Mucosa of rectum (tissue), 2 donors: ENCODE measurements around the gene EIF3J.
"Not testable (repeated sequence)": the region's sequence is repeated elsewhere in the genome, so short reads cannot be mapped to it uniquely, and the experiment has no call there.

Experiments used
- H3K27ac ChIP-seq, 2 donors: one replicate each; pipeline ENCODE4 v1.7.0; 2013; ENCODE audit warnings: inconsistent platforms in 2 of 2, low read depth in 2 of 2, low read length in 2 of 2
- H3K27me3 ChIP-seq, 2 donors: one replicate each; pipeline ENCODE4 v1.7.0; 2013; ENCODE audit warnings: low read length in 2 of 2; ENCODE audit not compliant: control insufficient read depth in 2 of 2, insufficient read depth in 2 of 2
- H3K36me3 ChIP-seq, 2 donors: one replicate each; pipeline ENCODE4 v1.7.0; 2013; ENCODE audit warnings: low read length in 2 of 2; ENCODE audit not compliant: control insufficient read depth in 2 of 2, insufficient read depth in 2 of 2
- H3K4me1 ChIP-seq, 2 donors: one replicate each; pipeline ENCODE4 v1.7.0; 2013; ENCODE audit warnings: low read length in 2 of 2, mild to moderate bottlenecking in 1 of 2; ENCODE audit not compliant: control insufficient read depth in 2 of 2, insufficient read depth in 2 of 2
- H3K4me3 ChIP-seq, 2 donors: one replicate each; pipeline ENCODE4 v1.7.0; 2013; ENCODE audit warnings: low read length in 2 of 2
- H3K9ac ChIP-seq, 2 donors: one replicate each; pipeline ENCODE4 v1.7.0; 2013; ENCODE audit warnings: low read length in 2 of 2, low read depth in 1 of 2, mild to moderate bottlenecking in 1 of 2
- H3K9me3 ChIP-seq, 2 donors: one replicate each; pipeline ENCODE4 v1.7.0; 2013; ENCODE audit warnings: low read length in 2 of 2; ENCODE audit not compliant: control insufficient read depth in 2 of 2
- donor health status: healthy.
- donor health status: Normal muscosa, but diverticular disease.

EIF3J gene

GRCh38 chr15:44541282-44541958 is 4.5 kb downstream of the EIF3J start:
- H3K27me3 ChIP-seq: no peaks in the 10 kb centered on the region
- H3K9ac ChIP-seq: no peak overlapping the region
- H3K4me3 ChIP-seq: no peak overlapping the region
- H3K27ac ChIP-seq: no peak overlapping the region
- H3K9me3 ChIP-seq: no peaks in the 10 kb centered on the region
- H3K36me3 ChIP-seq: peaks cover 0 to 5% of the 10 kb centered on the region in 2 donors
- H3K4me1 ChIP-seq: peaks cover 4 to 13% of the 10 kb centered on the region in 2 donors

- Histone ChIP-seq H3K27me3 (no peaks in the 10 kb centered on the region), H3K4me3 (no peak overlapping the region), H3K9me3 (no peaks in the 10 kb centered on the region), H3K36me3 (peaks cover 0 to 5% of the 10 kb centered on the region in 2 donors), H3K27ac (no peak overlapping the region), H3K4me1 (peaks cover 4 to 13% of the 10 kb centered on the region in 2 donors), H3K9ac (no peak overlapping the region)
Measured at GRCh38 chr15:44542596-44542995, 5.6 kb downstream of the EIF3J start.

- not testable (repeated sequence) for H3K4me1 ChIP-seq, H3K27me3 ChIP-seq, H3K9me3 ChIP-seq, H3K9ac ChIP-seq, H3K27ac ChIP-seq, H3K4me3 ChIP-seq, H3K36me3 ChIP-seq
Measured at GRCh38 chr15:44544745-44545144, 7.8 kb downstream of the EIF3J start.

GRCh38 chr15:44545913-44546802 is 9.2 kb downstream of the EIF3J start:
- Histone ChIP-seq H3K27me3 (no peaks in the 10 kb centered on the region), H3K27ac (no peak overlapping the region), H3K9ac (no peak overlapping the region), H3K9me3 (no peaks in the 10 kb centered on the region), H3K36me3 (peaks cover 0 to 8% of the 10 kb centered on the region in 2 donors), H3K4me3 (no peak overlapping the region), H3K4me1 (peaks cover 0 to 4% of the 10 kb centered on the region in 2 donors)

GRCh38 chr15:44549152-44549551 is 12.2 kb downstream of the EIF3J start:
- not testable (repeated sequence) for H3K4me3 ChIP-seq, H3K9ac ChIP-seq, H3K4me1 ChIP-seq, H3K9me3 ChIP-seq, H3K27me3 ChIP-seq, H3K27ac ChIP-seq
- peaks cover 5 to 28% of the 10 kb centered on the region in 2 donors for H3K36me3 ChIP-seq

GRCh38 chr15:44550256-44550655 is 13.3 kb downstream of the EIF3J start:
- Histone ChIP-seq H3K27me3 (no peaks in the 10 kb centered on the region), H3K9ac (no peak overlapping the region), H3K27ac (no peak overlapping the region), H3K4me3 (no peak overlapping the region), H3K4me1 (no peaks in the 10 kb centered on the region), H3K9me3 (no peaks in the 10 kb centered on the region), H3K36me3 (peaks cover 15 to 34% of the 10 kb centered on the region in 2 donors)

- no peak overlapping the region for H3K27ac ChIP-seq
Measured at GRCh38 chr15:44550734-44551133, 13.8 kb downstream of the EIF3J start.

GRCh38 chr15:44554934-44555723 is 18.2 kb downstream of the EIF3J start:
- no peaks in the 10 kb centered on the region for H3K27me3 ChIP-seq
- no peaks in the 10 kb centered on the region for H3K4me1 ChIP-seq
- no peak overlapping the region for H3K27ac ChIP-seq
- no peak overlapping the region for H3K9ac ChIP-seq
- no peak overlapping the region for H3K4me3 ChIP-seq
- H3K9me3 ChIP-seq: no peaks in the 10 kb centered on the region
- peaks cover 46 to 64% of the 10 kb centered on the region in 2 donors for H3K36me3 ChIP-seq

More at GRCh38 chr15:44550734-44551133, 13.8 kb downstream of the EIF3J start:
- peaks cover 19 to 39% of the 10 kb centered on the region in 2 donors for H3K36me3 ChIP-seq
- no peak overlapping the region for H3K4me3 ChIP-seq
- H3K9me3 ChIP-seq: no peaks in the 10 kb centered on the region
- H3K27me3 ChIP-seq: no peaks in the 10 kb centered on the region
- H3K9ac ChIP-seq: no peak overlapping the region
- H3K4me1 ChIP-seq: no peaks in the 10 kb centered on the region

GRCh38 chr15:44560926-44561325 is 24.0 kb downstream of the EIF3J start:
- H3K36me3 ChIP-seq: peaks cover 74 to 83% of the 10 kb centered on the region in 2 donors
- not testable (repeated sequence) for H3K9ac ChIP-seq, H3K27ac ChIP-seq, H3K4me1 ChIP-seq, H3K4me3 ChIP-seq, H3K9me3 ChIP-seq, H3K27me3 ChIP-seq
